Endothelial cell of umbilical vein (primary cell): Measurements from ENCODE around the gene MYO1G.

ENCODE experiments used
- CTCF ChIP-seq, 2 donors: IDR thresholded peaks; 1 replicate in 1 of 2; 2 replicates in 1 of 2; pipeline ENCODE4 v1.5.1; 2011; ENCODE audit warnings: low read length in 2 of 2, mild to moderate bottlenecking in 2 of 2, moderate library complexity in 2 of 2, control low read depth in 1 of 2, inconsistent platforms in 1 of 2, low read depth in 1 of 2; ENCODE audit not compliant: insufficient read depth in 1 of 2; ENCODE audit errors: extremely low read depth in 1 of 2
- EZH2 ChIP-seq: IDR thresholded peaks from 2 replicates; pipeline ENCODE4 v1.6.1; 2012; ENCODE audit warnings: borderline replicate concordance, low read depth, mild to moderate bottlenecking, moderate library complexity, low read length, inconsistent platforms; ENCODE audit not compliant: severe bottlenecking
- FOS ChIP-seq: IDR thresholded peaks from 2 replicates; pipeline ENCODE4 v1.6.1; 2011; ENCODE audit warnings: mild to moderate bottlenecking, low read length, moderate library complexity, borderline replicate concordance; ENCODE audit not compliant: insufficient read depth
- GATA2 ChIP-seq: IDR thresholded peaks from 2 replicates; pipeline ENCODE4 v1.7.0; 2011; ENCODE audit warnings: low read depth, mild to moderate bottlenecking, moderate library complexity, mixed read lengths, low read length; ENCODE audit not compliant: insufficient read length, insufficient read depth
- JUN ChIP-seq: IDR thresholded peaks from 2 replicates; pipeline ENCODE4 v1.6.1; 2011; ENCODE audit warnings: borderline replicate concordance, low read depth; ENCODE audit not compliant: insufficient read length, insufficient read depth
- MYC ChIP-seq: IDR thresholded peaks from one replicate; pipeline ENCODE4 v1.6.1; 2011; ENCODE audit warnings: mild to moderate bottlenecking, low read depth, low read length
- POLR2A ChIP-seq: IDR thresholded peaks from 2 replicates; pipeline ENCODE4 v1.6.1; 2012; ENCODE audit warnings: low read depth, mild to moderate bottlenecking, control low read depth, low read length
- POLR2AphosphoS5 ChIP-seq: IDR thresholded peaks from 2 replicates; pipeline ENCODE4 v1.6.1; 2012; ENCODE audit warnings: low read depth, mild to moderate bottlenecking, control low read depth, low read length, moderate library complexity; ENCODE audit not compliant: insufficient read depth
- TF ChIP-seq, protein P1 (sequence below): IDR thresholded peaks from 2 replicates; pipeline ENCODE4 v1.6.1; 2011; ENCODE audit not compliant: insufficient read depth, insufficient read length

DNA sequence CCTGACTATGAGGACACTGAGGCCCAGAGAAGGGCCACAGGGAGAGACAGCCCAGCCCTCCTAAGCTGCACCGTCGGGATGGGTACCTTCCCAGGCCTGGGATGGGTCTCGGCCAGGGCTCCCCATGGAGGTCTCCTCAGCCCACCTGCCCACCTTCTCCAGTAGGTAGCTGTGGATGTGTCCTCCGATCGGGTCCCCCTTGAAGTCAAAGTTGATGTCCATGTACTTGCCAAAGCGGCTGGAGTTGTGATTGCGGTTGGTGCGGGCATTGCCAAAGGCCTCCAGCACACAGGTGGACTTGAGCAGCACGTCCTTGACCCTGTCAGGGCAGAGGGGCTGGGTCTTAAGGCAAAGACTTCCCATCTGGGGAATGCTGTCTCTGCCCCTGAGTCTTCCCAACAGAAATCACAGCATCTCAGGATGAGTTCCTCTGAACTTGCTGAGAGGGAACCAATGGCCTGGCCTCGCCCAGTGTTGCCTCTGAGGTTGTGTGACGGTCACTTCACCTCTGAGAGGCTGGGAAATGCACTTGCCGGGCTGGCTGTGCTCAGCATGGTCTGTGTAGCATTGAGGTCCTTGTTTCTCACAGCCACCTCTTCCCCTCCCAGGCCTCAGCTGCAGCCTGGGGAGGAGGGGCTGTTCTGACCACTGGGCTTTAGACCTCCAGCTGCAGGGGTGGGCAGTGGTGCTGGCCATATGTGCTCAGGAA lies 3.3 kb downstream of the MYO1G start:
- no peak for TF ChIP-seq CTCF (IDR thresholded peaks at IDR 0.05; ENCODE audit: extremely low read depth in 1 of 2, insufficient read depth in 1 of 2, low read depth in 1 of 2, low read length in 2 of 2)
- TF ChIP-seq POLR2A, result no peak
- no peak for TF ChIP-seq POLR2AphosphoS5
- TF ChIP-seq EZH2, result no peak
- TF ChIP-seq, protein P1, sequence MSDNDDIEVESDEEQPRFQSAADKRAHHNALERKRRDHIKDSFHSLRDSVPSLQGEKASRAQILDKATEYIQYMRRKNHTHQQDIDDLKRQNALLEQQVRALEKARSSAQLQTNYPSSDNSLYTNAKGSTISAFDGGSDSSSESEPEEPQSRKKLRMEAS, result no peak
- no peak for TF ChIP-seq GATA2
- TF ChIP-seq JUN, result no peak
- no peak for TF ChIP-seq MYC
- TF ChIP-seq FOS, result no peak
